HepG2 (cell line): ENCODE results near the gene AGPAT2.

Experiments
- ARID2 ChIP-seq: sonication (generic); formaldehyde crosslinking; IDR thresholded peaks from 2 replicates; pipeline ENCODE4 v1.8.1; 2022; ENCODE audit warnings: mild to moderate bottlenecking, missing genetic modification reagents, borderline replicate concordance
- ATF5 ChIP-seq: sonication (generic); formaldehyde crosslinking; IDR thresholded peaks from 2 replicates; pipeline ENCODE4 v1.4.0; 2020; ENCODE audit warnings: mild to moderate bottlenecking, low read depth, missing genetic modification reagents
- BCL3 ChIP-seq: sonication (generic); formaldehyde crosslinking; IDR thresholded peaks from 2 replicates; pipeline ENCODE4 v1.5.1; 2020; ENCODE audit warnings: mild to moderate bottlenecking, missing genetic modification reagents, moderate library complexity
- CTCF ChIP-seq: sonication (generic); formaldehyde crosslinking; IDR thresholded peaks from 2 replicates; pipeline ENCODE4 v1.5.0; 2020; ENCODE audit warnings: mild to moderate bottlenecking, missing genetic modification reagents, moderate library complexity
- EZH2 ChIP-seq: conservative IDR thresholded peaks from 2 replicates; pipeline ENCODE4 v1.6.1; 2012; ENCODE audit warnings: mild to moderate bottlenecking, low read depth, low read length, moderate library complexity
- HDAC6 ChIP-seq: fragments of 200-600 bp; sonication (generic); IDR thresholded peaks from 2 replicates; pipeline ENCODE4 v1.7.0; 2017; ENCODE audit warnings: mild to moderate bottlenecking, antibody characterized with exemption, low read length, low read depth
- KDM1A ChIP-seq: IDR thresholded peaks from 2 replicates; pipeline ENCODE4 v1.6.1; 2016; ENCODE audit warnings: missing compliant biosample characterization
- PLRG1 ChIP-seq: fragments of 450-650 bp; conservative IDR thresholded peaks from 2 replicates; pipeline ENCODE4 v1.6.1; 2016
- RFXANK ChIP-seq: IDR thresholded peaks from 2 replicates; pipeline ENCODE4 v1.6.1; 2016
- SMARCC2 ChIP-seq: fragments of 450-650 bp; IDR thresholded peaks from 2 replicates; pipeline ENCODE4 v1.6.1; 2017; ENCODE audit warnings: antibody characterized with exemption, mild to moderate bottlenecking
- SMC3 ChIP-seq: IDR thresholded peaks from 2 replicates; pipeline ENCODE4 v1.6.1; 2011; ENCODE audit warnings: low read length, improper control_type of control experiment
- TAF1 ChIP-seq: sonication (generic); formaldehyde crosslinking; IDR thresholded peaks from 2 replicates; pipeline ENCODE4 v1.4.0; 2020; ENCODE audit warnings: missing genetic modification reagents
- ZNF350 ChIP-seq: sonication (generic); formaldehyde crosslinking; IDR thresholded peaks from 2 replicates; pipeline ENCODE4 v1.4.0; 2020; ENCODE audit warnings: mild to moderate bottlenecking, low read depth, missing genetic modification reagents, borderline replicate concordance

GRCh38 chr9:136642439-136642921, 44.8 kb downstream of the AGPAT2 start:
- no peak for TF ChIP-seq ARID2 (CRISPR knock-in tag)
- TF ChIP-seq ATF5 (CRISPR knock-in tag), result no peak
- TF ChIP-seq CTCF, result no peak
- TF ChIP-seq BCL3, result no peak
- no peak for TF ChIP-seq RFXANK (CRISPR knock-in tag)
- TF ChIP-seq ZNF350 (CRISPR knock-in tag), result no peak
- TF ChIP-seq SMARCC2, result no peak
- no peak for TF ChIP-seq HDAC6
- no peak for TF ChIP-seq KDM1A (CRISPR knock-in tag)
- no peak for TF ChIP-seq SMC3
- TF ChIP-seq PLRG1, result no peak
- TF ChIP-seq EZH2, result no peak
- no peak for TF ChIP-seq TAF1 (CRISPR knock-in tag)
